Progenitor cell of endocrine pancreas (in vitro differentiated cells): Measurements from ENCODE around the gene KBTBD13. TPM values are rescaled to one million over a fixed set of nuclear protein-coding genes. Genes with fewer than 3 reads are reported as not detected.

Source experiments
- DNase-seq: peaks from one replicate; pipeline ENCODE4 v3.0.0; 2021; ENCODE audit warnings: low spot score; ENCODE audit not compliant: unreplicated experiment
- H3K27ac Mint-ChIP-seq: 2 replicates; pipeline ENCODE4 v1.8.0; 2021; ENCODE audit warnings: mild to moderate bottlenecking, moderate library complexity, mixed read lengths
- H3K27me3 Mint-ChIP-seq: 2 replicates; pipeline ENCODE4 v1.8.0; 2021; ENCODE audit warnings: mixed read lengths
- H3K36me3 Mint-ChIP-seq: 2 replicates; pipeline ENCODE4 v1.8.0; 2022; ENCODE audit warnings: mixed read lengths; ENCODE audit not compliant: insufficient read depth
- H3K4me1 Mint-ChIP-seq: 2 replicates; pipeline ENCODE4 v1.8.0; 2021; ENCODE audit warnings: low read depth, mixed read lengths
- H3K4me3 Mint-ChIP-seq: 2 replicates; pipeline ENCODE4 v1.8.0; 2021; ENCODE audit warnings: low read depth, mild to moderate bottlenecking, moderate library complexity, mixed read lengths
- H3K9me3 Mint-ChIP-seq: 2 replicates; pipeline ENCODE4 v1.8.0; 2021; ENCODE audit warnings: low read depth, mixed read lengths
- CTCF ChIP-seq: fragments of 200-600 bp; sonication (generic); IDR thresholded peaks from one replicate; pipeline ENCODE4 v1.5.0; 2021; ENCODE audit warnings: antibody characterized with exemption, mild to moderate bottlenecking; ENCODE audit not compliant: unreplicated experiment
- long read RNA-seq: library from polyadenylated mRNA; unstranded; transcript quantifications from one replicate; pipeline ENCODE4 v2.0.0, GENCODE V29; 2020
- total RNA-seq: library from RNA; stranded (reverse); gene quantifications from 2 replicates; pipeline ENCODE4 v1.2.1, GENCODE V29; 2021

The KBTBD13 gene
- not detected in 2 replicates for total RNA-seq
- long read RNA-seq: 0 reads

DNA sequence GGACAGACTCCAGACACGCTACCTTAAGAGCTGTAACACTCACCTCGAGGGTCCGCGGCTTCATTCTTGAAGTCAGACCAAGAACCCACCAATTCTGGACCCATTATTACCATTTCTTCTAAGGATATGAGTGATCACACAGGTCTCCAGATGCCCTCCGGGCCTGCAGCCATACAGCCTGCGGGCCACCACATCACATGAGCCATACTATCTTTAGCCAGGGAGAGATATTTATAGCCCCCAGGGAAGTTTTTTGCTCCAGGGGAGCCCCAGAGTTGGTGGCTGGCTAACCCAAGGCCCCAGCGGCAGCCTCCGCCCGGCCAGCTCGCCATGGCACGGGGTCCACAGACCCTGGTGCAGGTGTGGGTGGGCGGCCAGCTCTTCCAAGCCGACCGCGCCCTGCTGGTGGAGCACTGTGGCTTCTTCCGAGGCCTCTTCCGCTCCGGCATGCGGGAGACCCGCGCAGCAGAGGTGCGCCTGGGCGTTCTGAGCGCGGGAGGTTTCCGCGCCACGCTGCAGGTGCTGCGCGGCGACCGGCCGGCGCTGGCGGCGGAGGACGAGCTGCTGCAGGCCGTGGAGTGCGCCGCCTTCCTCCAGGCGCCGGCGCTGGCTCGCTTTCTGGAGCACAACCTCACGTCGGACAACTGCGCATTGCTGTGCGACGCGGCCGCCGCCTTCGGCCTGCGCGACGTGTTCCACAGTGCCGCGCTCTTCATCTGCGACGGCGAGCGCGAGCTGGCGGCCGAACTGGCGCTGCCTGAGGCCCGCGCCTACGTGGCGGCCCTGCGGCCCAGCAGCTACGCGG is at the start of gene KBTBD13:
KBTBD13 (plus strand) TSS at position 261 of the 805 bp plus-strand sequence; CDS start at position 331, 70 bp downstream.
- Mint-ChIP-seq H3K36me3 (no peaks in the 10 kb centered on the region), H3K4me1 (no peaks in the 10 kb centered on the region), H3K4me3 (no peak within 1 kb of the TSS), H3K27ac (peak within 1 kb of the TSS; percentile 85), H3K27me3 (peaks cover 37% of the 10 kb centered on the region), H3K9me3 (peaks cover 8% of the 10 kb centered on the region)
- TF ChIP-seq CTCF: no peak
- DNase-seq: no peak

- H3K4me1 Mint-ChIP-seq: peaks cover 7% of the 10 kb centered on the region
- H3K27ac Mint-ChIP-seq: no peak overlapping the region
- H3K27me3 Mint-ChIP-seq: peaks cover 5% of the 10 kb centered on the region
- peaks cover 15% of the 10 kb centered on the region for H3K36me3 Mint-ChIP-seq
- no peak for TF ChIP-seq CTCF
- no peak for DNase-seq
- no peak overlapping the region for H3K4me3 Mint-ChIP-seq
- no peaks in the 10 kb centered on the region for H3K9me3 Mint-ChIP-seq
These were observed 49.8 kb upstream of the KBTBD13 start for GRCh38 chr15:65026756-65027155.

GRCh38 chr15:65027593-65027992 is 49.0 kb upstream of the KBTBD13 start:
- Mint-ChIP-seq H3K27me3 (peaks cover 10% of the 10 kb centered on the region), H3K9me3 (no peaks in the 10 kb centered on the region), H3K27ac (no peak overlapping the region), H3K4me1 (peaks cover 7% of the 10 kb centered on the region), H3K36me3 (peaks cover 15% of the 10 kb centered on the region), H3K4me3 (peak overlapping the region; percentile 74)
- TF ChIP-seq CTCF: no peak
- DNase-seq: no peak

DNA sequence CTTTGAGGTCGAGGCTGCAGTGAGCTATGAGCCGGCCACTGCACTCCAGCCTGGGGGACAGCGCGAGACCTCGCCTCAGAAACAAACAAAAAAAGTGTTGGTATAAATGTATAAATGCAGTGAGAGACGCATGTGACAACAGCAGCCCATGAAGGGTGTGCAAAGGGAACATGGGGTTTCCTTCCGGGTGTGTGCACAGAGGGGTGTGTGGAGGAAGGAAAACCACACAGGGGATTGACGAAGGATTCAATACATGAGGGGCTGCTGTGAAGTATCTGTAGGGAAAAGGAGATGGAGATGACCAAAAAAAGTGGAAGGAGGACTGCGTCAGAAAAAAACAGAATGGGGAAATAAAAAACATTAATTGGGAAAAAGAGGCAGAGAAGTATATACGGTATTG is 48.2 kb upstream of the KBTBD13 start:
- no peak for TF ChIP-seq CTCF
- Mint-ChIP-seq H3K27ac (peak overlapping the region; percentile 54), H3K4me3 (peak overlapping the region; percentile 74), H3K27me3 (peaks cover 10% of the 10 kb centered on the region), H3K36me3 (peaks cover 13% of the 10 kb centered on the region), H3K9me3 (no peaks in the 10 kb centered on the region), H3K4me1 (peaks cover 10% of the 10 kb centered on the region)
- DNase-seq: no peak

GRCh38 chr15:65028921-65029735 is 47.4 kb upstream of the KBTBD13 start, which contains the start of gene MTFMT:
MTFMT (minus strand) TSS chr15:65029639; CDS start chr15:65029613, 26 bp downstream.
- Mint-ChIP-seq H3K27me3 (peaks cover 10% of the 10 kb centered on the region), H3K4me3 (peak within 1 kb of the TSS; percentile 74), H3K4me1 (peaks cover 16% of the 10 kb centered on the region), H3K9me3 (no peaks in the 10 kb centered on the region), H3K36me3 (peaks cover 8% of the 10 kb centered on the region), H3K27ac (peak within 1 kb of the TSS; percentile 54)
- peak; percentile 87 for DNase-seq
- peak; percentile 20 for TF ChIP-seq CTCF
